CD4-positive, alpha-beta T cell treated with Interleukin-12 subunit alpha and Interleukin-12 subunit beta, for 1 hour (primary cell): ENCODE data around the gene DFFA.
"Not testable (repeated sequence)": the region's sequence is repeated elsewhere in the genome, so short reads cannot be mapped to it uniquely, and the experiment has no call there.

ENCODE experiments used
- DNase-seq: peaks from one replicate; pipeline ENCODE4 v3.0.0-alpha.2; 2020

Gene DFFA

DNA sequence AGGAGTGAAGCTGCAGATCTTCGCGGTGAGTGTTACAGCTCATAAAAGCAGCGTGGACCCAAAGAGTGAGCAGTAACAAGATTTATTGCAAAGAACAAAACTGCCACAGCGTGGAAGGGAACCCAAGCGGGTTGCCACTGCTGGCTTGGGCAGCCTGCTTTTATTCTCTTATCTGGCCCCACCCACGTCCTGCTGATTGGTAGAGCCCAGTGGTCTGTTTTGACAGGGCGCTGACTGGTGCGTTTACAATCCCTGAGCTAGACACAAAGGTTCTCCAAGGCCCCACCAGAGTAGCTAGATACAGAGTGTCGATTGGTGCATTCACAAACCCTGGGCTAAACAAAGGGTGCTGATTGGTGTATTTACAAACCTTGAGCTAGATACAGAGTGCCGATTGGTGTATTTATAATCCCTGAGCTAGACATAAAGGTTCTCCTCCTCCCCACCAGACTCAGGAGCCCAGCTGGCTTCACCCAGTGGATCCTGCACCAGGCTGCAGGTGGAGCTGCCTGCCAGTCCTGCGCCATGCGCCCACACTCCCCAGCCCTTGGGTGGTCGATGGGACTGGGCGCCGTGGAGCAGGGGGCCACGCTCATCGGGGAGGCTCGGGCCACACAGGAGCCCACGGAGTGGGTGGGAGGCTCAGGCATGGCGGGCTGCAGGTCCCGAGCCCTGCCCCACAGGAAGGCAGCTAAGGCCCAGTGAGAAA lies 46.3 kb downstream of the DFFA start:
- not testable (repeated sequence) for DNase-seq

DNA sequence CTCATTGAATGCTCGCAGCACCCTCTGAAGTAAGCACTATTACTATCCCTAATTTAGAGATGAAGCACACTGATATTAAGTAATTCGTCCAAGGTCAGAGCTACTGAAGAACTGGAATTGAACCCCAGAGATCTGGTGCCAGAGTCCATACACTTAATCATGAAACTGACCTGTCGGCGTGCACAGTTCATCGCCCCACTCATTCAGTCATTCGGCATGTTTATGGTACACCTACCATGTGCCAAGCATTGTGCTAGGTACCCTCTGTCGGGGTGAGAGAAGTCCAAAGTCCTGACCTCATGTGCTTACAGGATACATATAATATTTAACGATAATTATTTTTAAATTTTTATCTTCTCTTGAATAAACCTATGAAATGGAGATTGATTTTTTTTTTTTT lies 47.7 kb downstream of the DFFA start:
- DNase-seq, result no peak

DNA sequence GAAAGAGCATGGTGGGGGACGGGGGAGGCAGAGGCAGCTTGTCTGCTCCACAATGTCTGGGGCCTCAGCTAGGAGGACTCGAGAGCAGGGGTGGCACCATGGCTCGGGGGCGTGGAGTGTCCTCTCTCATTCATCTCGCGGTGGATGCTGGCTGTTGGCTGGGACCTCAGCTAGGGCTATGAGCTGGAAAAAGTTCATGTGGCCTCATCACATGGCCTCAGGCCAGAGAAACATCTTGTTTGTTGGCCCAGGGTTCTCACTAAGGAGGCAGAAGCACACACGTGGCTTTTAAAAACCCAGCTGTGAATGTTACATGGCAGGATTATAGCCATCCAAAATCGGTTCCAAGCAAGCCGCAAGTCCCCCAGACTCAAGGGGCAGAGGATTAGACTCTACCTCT lies 48.3 kb downstream of the DFFA start:
- no peak for DNase-seq

DNA sequence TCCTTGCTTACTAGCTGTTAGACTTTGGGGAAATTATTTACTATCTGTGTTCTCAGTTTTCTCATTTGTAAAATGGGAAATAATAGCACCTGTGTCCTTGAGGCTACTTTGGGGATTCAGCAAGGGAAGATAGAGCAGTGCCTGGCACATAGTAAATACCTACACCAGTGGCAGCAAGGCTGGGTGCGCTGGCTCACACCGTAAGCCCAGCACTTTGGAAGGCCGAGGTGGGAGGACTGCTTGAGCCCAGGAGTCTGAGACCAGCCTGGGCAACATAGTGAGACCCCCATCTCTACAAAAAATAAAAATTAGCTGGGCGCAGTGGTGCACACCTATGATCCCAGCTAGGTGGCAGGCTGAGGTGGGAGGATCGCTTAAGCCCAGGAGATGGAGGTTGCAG lies 50.7 kb downstream of the DFFA start:
- no peak for DNase-seq

DNA sequence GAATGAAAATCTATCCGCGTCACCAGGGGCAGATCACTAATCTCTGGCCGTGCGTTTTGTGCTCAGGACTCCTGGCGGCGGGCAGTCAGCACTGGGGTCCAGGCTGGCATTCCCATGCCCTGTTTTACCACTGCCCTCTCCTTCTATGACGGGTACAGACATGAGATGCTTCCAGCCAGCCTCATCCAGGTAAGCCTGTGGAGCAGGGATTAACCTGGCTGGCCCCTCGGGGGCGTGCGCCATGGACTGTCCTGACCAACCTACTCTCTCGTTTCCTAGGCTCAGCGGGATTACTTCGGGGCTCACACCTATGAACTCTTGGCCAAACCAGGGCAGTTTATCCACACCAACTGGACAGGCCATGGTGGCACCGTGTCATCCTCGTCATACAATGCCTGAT lies 53.0 kb downstream of the DFFA start:
- no peak for DNase-seq

DNA sequence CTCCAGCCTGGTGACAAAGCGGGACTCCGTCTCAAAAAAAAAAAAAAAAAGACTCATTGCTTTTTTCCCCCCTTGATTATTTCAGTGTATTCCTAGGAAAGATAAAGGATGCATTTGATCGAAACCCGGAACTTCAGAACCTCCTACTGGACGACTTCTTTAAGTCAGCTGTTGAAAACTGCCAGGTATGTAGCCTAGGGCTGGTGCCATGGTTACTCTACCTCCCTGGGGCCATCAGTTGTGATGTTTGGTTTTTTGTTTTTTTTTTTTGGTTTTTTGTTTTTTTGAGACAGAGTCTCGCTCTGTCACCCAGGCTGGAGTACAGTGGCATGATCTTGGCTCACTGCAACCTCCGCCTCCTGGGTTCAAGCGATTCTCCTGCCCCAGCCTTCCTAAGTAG lies 53.6 kb downstream of the DFFA start:
- not testable (repeated sequence) for DNase-seq

DNA sequence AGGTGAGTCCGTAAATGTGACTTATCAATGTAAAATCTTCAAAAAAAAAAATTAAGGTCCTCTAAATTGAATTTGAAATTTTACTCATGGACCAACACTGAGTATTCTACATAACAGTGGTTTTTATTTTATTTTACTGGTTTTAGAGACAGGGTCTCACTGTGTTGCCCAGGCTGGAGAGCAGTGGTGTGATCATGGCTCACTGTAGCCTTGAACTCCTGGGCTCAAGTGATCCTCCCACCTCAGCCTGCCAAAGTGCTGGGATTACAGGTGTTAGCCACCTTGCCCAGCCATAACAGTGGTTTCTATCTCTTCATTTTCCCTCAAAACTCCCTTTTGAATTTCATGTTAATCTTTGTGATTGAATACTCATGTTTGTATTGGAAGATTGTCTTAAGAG lies 56.4 kb downstream of the DFFA start:
- not testable (repeated sequence) for DNase-seq

DNA sequence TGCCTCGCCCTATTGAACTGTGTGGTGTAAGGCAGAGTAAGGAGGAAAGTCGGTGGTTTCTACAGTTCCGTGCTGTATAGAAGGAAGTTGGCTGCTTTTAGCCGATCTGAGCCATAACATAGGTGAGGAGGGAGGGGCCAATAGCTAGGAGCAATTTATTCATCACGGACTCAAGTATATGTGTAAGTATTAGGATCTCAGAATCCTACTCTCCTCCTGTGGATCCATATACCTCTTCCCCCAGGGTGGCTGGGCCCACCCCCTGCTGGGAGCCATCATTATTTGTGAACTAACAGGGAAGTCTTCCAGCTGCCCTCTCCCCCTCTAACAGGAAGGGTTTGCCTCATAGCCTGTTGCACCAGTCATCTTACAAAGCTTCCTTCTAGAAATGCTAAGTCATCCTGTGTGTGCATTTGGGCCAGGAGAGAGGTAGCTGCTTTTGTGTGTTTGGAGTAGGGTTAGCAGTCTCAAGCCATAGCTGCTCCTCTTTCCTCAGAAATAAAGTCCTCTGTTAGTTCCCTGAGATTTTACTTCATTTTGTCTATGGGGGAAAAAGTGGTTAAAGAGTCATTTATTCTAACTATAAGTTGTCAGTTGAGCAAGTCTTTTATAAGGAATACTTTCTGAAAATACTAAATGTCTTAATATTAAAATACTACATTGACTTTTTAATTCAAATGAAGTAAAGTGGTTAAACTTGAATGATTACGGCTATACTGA lies 57.0 kb downstream of the DFFA start:
- no peak for DNase-seq

DNA sequence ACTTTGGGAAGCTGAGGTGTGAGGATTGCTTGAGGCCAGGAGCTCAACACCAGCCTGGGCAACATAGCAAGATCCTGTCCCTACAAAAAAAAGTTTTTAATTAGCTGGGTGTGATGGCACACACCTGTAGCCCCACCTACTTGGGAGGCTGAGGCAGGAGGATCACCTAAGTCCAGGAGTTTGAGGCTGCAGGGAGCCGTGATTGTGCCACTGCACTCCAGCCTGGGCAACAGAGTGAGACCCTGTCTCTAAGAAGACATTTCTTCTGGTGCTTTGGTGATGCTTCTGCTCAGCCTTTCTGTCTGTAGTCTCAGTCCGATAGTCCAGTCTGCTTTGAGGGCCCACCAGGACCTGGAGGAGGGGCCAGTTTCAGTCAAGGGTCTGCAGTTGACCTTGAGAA lies 65.1 kb downstream of the DFFA start:
- DNase-seq, result no peak
